PC-3 (cell line): ENCODE measurements around the gene FCN2. TPM values are rescaled to one million over a fixed set of nuclear protein-coding genes. Genes with fewer than 3 reads are reported as not detected.

Experiments used
- ATAC-seq: fragments of 200-7000 bp; cut with Tn5 transposase; 2 replicates; pipeline ENCODE4 v1.9.1; 2020; ENCODE audit warnings: mild to moderate bottlenecking, moderate library complexity
- BruUV-seq: library from RNA; stranded (reverse); fragments of 400-500 nt; replicated peaks from 2 replicates; lab custom pipeline; 2021; lab: Mats Ljungman, UMichigan
- CTCF ChIA-PET: fragments of 300-600 bp; sonication (Branson Sonifier 250); formaldehyde crosslinking; loops from one replicate; lab custom pipeline; 2022; ENCODE audit warnings: antibody characterized with exemption; lab: Charles Lee
- POLR2A ChIA-PET: fragments of 300-600 bp; sonication (Branson Sonifier 250); formaldehyde crosslinking; loops from one replicate; lab custom pipeline; 2022; ENCODE audit warnings: antibody characterized with exemption; ENCODE audit not compliant: unreplicated experiment; lab: Charles Lee
- DNase-seq: peaks from one replicate; pipeline ENCODE4 v3.0.0-alpha.2; 2015
- H2AFZ ChIP-seq: fragments of 300-600 bp; sonication (generic); 2 replicates; pipeline ENCODE4 v1.6.0; 2016; ENCODE audit warnings: antibody characterized with exemption, low read length
- H3F3A ChIP-seq: fragments of 300-600 bp; sonication (generic); one replicate; pipeline ENCODE4 v1.6.0; 2017; ENCODE audit warnings: antibody characterized with exemption, low read length, control low read depth, mild to moderate bottlenecking; ENCODE audit not compliant: unreplicated experiment
- H3K27ac ChIP-seq: fragments of 300-600 bp; sonication (generic); 2 replicates; pipeline ENCODE4 v1.5.1; 2016; ENCODE audit warnings: mild to moderate bottlenecking, low read length
- H3K27me3 ChIP-seq: fragments of 300-600 bp; sonication (generic); 2 replicates; pipeline ENCODE4 v1.6.1; 2016; ENCODE audit warnings: low read length, mixed read lengths
- H3K36me3 ChIP-seq: fragments of 300-600 bp; sonication (generic); 2 replicates; pipeline ENCODE4 v1.6.1; 2016; ENCODE audit warnings: low read depth, mixed run types, low read length, mixed read lengths
- H3K4me1 ChIP-seq: fragments of 300-600 bp; sonication (generic); 2 replicates; pipeline ENCODE4 v1.5.1; 2016; ENCODE audit warnings: low read length; ENCODE audit not compliant: insufficient read depth
- H3K4me2 ChIP-seq: fragments of 300-600 bp; sonication (generic); 2 replicates; pipeline ENCODE4 v1.6.0; 2016; ENCODE audit warnings: low read length
- H3K4me3 ChIP-seq: fragments of 300-600 bp; sonication (generic); 2 replicates; pipeline ENCODE4 v1.5.1; 2016; ENCODE audit warnings: mild to moderate bottlenecking, low read length, mixed read lengths
- H3K79me2 ChIP-seq: fragments of 300-600 bp; sonication (generic); 2 replicates; pipeline ENCODE4 v1.6.1; 2017; ENCODE audit warnings: low read length, mixed read lengths
- H3K9ac ChIP-seq: fragments of 300-600 bp; sonication (generic); 2 replicates; pipeline ENCODE4 v1.6.0; 2016; ENCODE audit warnings: mild to moderate bottlenecking, low read length
- H3K9me2 ChIP-seq: fragments of 300-600 bp; sonication (generic); replicated peaks from 2 replicates; pipeline ENCODE4 v1.6.1; 2016; ENCODE audit warnings: mixed run types, low read length, mixed read lengths
- H3K9me3 ChIP-seq: fragments of 300-600 bp; sonication (generic); 2 replicates; pipeline ENCODE4 v1.6.1; 2016; ENCODE audit warnings: low read length, mixed read lengths
- H4K20me1 ChIP-seq: fragments of 300-600 bp; sonication (generic); 2 replicates; pipeline ENCODE4 v1.6.1; 2016; ENCODE audit warnings: low read length, mixed read lengths
- EZH2 ChIP-seq: fragments of 300-600 bp; sonication (generic); IDR thresholded peaks from one replicate; pipeline ENCODE4 v1.6.1; 2017; ENCODE audit warnings: antibody characterized with exemption, mild to moderate bottlenecking, low read length; ENCODE audit not compliant: unreplicated experiment
- EZH2phosphoT487 ChIP-seq: fragments of 300-600 bp; sonication (generic); IDR thresholded peaks from 2 replicates; pipeline ENCODE4 v1.6.1; 2018; ENCODE audit warnings: mild to moderate bottlenecking, antibody characterized with exemption, low read length, borderline replicate concordance
- intact Hi-C: fragments of 100-400 bp; cut with micrococcal nuclease; formaldehyde crosslinking; loops from 2 replicates; pipeline ENCODE4 v1.9.0; 2023
- total RNA-seq: library from RNA; depleted of rRNA; stranded (reverse); fragments of >200 nt; gene quantifications from 2 replicates; pipeline ENCODE4 v1.2.3, GENCODE V29; 2014
- TF ChIP-seq, protein P1 (sequence below): fragments of 300-600 bp; sonication (generic); conservative IDR thresholded peaks from 2 replicates; pipeline ENCODE4 v1.5.1; 2017; ENCODE audit warnings: antibody characterized with exemption, low read depth, mild to moderate bottlenecking, low read length

FCN2 gene
- total RNA-seq, 1 experiment from 2014 or later = not detected

DNA sequence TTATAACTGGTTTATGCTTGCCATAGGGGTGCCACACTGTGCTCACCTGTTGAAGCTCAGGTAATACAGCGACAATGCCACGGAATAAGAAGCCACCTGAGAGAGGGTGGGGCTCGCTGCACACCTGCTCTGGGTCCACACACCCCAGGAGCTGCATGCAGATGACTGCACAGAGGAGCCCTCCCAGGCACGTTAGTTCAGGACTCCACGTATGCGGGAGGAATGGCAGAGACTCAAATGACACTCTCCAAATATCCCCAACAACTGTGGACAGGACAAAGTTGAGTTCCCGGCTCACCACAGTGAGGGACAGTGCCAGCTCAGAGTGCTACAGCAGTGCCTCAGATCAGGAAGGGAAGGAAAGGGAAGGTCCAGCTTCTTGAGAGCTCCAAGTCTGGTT lies 42.9 kb downstream of the FCN2 start:
- Histone ChIP-seq H3K9me2 (no peaks in the 10 kb centered on the region), H2AFZ (no peak overlapping the region), H3K4me1 (no peaks in the 10 kb centered on the region), H3K36me3 (no peaks in the 10 kb centered on the region), H4K20me1 (no peaks in the 10 kb centered on the region), H3K27me3 (no peaks in the 10 kb centered on the region), H3K4me2 (no peak overlapping the region), H3K9ac (no peak overlapping the region), H3K27ac (no peak overlapping the region), H3K79me2 (no peaks in the 10 kb centered on the region), H3K9me3 (no peaks in the 10 kb centered on the region), H3F3A (no peaks in the 10 kb centered on the region), H3K4me3 (no peak overlapping the region)
- ATAC-seq (no peak), DNase-seq (no peak)
- ChIA-PET CTCF (no interaction called here), POLR2A (no interaction called here)
- intact Hi-C loops = no loop called here
- BruUV-seq = no TSS peak
- TF ChIP-seq EZH2phosphoT487 = no peak
- no peak for TF ChIP-seq EZH2
- TF ChIP-seq, protein P1, sequence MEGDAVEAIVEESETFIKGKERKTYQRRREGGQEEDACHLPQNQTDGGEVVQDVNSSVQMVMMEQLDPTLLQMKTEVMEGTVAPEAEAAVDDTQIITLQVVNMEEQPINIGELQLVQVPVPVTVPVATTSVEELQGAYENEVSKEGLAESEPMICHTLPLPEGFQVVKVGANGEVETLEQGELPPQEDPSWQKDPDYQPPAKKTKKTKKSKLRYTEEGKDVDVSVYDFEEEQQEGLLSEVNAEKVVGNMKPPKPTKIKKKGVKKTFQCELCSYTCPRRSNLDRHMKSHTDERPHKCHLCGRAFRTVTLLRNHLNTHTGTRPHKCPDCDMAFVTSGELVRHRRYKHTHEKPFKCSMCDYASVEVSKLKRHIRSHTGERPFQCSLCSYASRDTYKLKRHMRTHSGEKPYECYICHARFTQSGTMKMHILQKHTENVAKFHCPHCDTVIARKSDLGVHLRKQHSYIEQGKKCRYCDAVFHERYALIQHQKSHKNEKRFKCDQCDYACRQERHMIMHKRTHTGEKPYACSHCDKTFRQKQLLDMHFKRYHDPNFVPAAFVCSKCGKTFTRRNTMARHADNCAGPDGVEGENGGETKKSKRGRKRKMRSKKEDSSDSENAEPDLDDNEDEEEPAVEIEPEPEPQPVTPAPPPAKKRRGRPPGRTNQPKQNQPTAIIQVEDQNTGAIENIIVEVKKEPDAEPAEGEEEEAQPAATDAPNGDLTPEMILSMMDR = no peak

DNA sequence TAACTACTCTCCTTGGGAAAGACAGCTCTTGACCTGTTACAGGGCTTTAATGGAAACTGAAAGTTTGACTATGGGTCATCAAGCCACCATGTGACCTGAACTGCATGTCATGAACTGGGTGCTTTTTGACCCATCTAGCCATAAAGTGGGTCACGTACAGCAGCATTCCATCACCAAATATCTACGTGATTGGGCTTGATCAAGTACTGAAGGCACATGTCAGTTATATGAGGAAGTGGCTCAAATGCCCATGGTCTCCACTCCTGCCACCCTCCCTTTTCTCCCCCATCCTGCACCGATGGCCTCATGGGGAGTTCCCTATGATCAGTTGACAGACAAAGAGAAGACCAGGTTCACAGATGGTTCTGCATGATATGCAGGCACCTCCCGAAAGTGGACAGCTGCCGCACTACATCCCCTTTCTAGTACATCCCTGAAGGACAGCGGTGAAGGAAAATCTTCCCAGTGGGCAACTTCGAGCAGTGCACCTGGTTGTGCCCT lies 44.5 kb downstream of the FCN2 start:
- no peaks in the 10 kb centered on the region for H3K79me2 ChIP-seq
- no peak overlapping the region for H3K27ac ChIP-seq
- H3F3A ChIP-seq = no peaks in the 10 kb centered on the region
- ChIA-PET POLR2A (no interaction called here), CTCF (no interaction called here)
- H2AFZ ChIP-seq = no peak overlapping the region
- H4K20me1 ChIP-seq = no peaks in the 10 kb centered on the region
- H3K9me3 ChIP-seq = no peaks in the 10 kb centered on the region
- H3K9me2 ChIP-seq = no peaks in the 10 kb centered on the region
- BruUV-seq = no TSS peak
- H3K9ac ChIP-seq = no peak overlapping the region
- ATAC-seq = no peak
- peaks cover 11% of the 10 kb centered on the region; the same call in 1 of the 2 replicates for H3K27me3 ChIP-seq
- H3K36me3 ChIP-seq = no peaks in the 10 kb centered on the region
- no peak for DNase-seq
- intact Hi-C loops = no loop called here
- TF ChIP-seq, protein P1 = no peak
- no peak for TF ChIP-seq EZH2
- no peak for TF ChIP-seq EZH2phosphoT487
- no peaks in the 10 kb centered on the region for H3K4me1 ChIP-seq
- H3K4me3 ChIP-seq = no peak overlapping the region
- no peak overlapping the region for H3K4me2 ChIP-seq

DNA sequence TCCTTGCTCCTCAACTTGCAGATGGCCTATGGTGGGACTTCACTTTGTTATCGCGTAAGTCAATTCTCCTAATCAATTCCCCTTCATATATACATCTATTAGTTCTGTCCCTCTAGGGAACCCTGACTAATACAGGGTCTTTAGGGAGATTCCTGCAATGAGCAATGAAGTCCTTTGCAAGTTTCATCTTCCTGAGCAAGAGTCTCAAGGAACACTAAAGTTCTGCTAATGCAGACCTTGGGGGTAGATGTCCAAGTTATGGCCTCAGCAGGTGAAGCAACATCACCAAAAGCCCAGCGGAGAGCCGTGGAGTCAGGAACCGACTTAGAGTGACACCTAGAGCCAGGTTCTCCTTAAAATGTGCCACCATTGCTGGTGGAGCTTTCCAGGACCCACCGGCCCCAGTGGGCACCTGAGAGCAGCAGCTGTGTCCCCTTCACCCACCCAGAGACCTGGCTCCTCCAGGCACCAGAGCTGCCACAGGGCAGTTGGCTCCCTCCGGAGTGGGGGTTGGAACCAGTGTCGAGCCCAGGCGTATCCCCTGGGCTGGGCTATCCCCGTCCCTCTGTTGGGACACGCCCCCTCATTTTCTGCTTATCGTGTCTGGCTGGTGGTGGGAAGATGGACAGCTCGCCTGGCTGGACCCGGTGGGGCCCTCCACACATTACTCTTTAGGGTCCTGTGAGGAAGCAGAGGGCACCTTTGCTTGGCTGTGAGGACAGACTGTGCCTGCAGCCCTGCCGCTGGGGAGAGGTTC lies 48.0 kb downstream of the FCN2 start:
- no peak for ATAC-seq
- BruUV-seq = no TSS peak
- H3F3A ChIP-seq = no peaks in the 10 kb centered on the region
- no peaks in the 10 kb centered on the region for H3K9me2 ChIP-seq
- CTCF ChIA-PET = no interaction called here
- no peaks in the 10 kb centered on the region for H4K20me1 ChIP-seq
- no peak for DNase-seq
- H3K27me3 ChIP-seq = peaks cover 41% of the 10 kb centered on the region
- no peak overlapping the region for H3K4me3 ChIP-seq
- intact Hi-C loops = no loop called here
- no peak overlapping the region for H3K9ac ChIP-seq
- no peaks in the 10 kb centered on the region for H3K9me3 ChIP-seq
- TF ChIP-seq, protein P1 = no peak
- no peak for TF ChIP-seq EZH2phosphoT487
- TF ChIP-seq EZH2 = no peak
- no peak overlapping the region for H2AFZ ChIP-seq
- H3K36me3 ChIP-seq = no peaks in the 10 kb centered on the region
- no peak overlapping the region for H3K4me2 ChIP-seq
- H3K27ac ChIP-seq = no peak overlapping the region
- H3K79me2 ChIP-seq = no peaks in the 10 kb centered on the region
- no peaks in the 10 kb centered on the region for H3K4me1 ChIP-seq
- POLR2A ChIA-PET = no interaction called here
